GM21576 (cell line): ENCODE measurements around the gene OSBPL9.
"Not testable (repeated sequence)": the region's sequence is repeated elsewhere in the genome, so short reads cannot be mapped to it uniquely, and the experiment has no call there.

Source experiments
- ATAC-seq: cut with Tn5 transposase; IDR thresholded peaks from one replicate; pipeline ENCODE4 v1.9.1; 2021; ENCODE audit warnings: mild to moderate bottlenecking, moderate library complexity; ENCODE audit not compliant: unreplicated experiment

The OSBPL9 gene

DNA sequence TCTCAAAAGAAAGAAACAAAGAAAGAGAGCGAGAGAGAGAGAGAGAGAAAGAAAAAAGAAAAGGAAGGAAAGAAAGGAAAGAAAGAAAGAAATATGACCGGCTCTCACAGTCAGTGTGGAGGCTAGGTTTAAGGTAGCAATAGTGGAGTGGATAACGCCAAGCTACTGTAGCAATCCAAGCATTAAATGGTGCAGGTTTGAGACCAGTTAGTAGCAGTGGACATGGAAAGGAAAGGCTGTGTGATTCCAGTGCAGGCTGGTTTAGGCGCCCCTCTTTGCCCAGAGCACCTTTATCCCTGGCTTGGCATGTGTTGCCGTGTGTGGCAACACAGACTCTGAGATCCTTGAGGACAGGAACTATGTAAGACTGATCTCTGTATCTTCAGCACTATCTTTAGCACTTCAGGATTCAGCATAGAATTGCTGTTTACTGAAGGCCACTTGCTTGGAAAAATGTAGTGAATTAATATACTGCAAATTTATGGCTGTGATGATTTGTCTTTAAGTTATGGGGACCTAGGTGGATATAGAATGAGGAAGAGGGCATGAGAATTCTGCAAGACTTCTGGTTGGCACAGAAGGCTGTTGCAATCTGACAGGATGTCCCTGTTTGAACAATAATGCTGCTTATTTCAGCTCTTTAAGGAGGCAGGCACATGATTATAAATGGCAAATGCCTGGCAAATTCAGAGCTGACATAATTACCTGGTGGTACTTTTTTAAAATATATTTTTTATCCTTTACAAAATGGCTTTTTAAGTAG, 10.8 kb upstream of the OSBPL9 start:
- ATAC-seq, result no peak

DNA sequence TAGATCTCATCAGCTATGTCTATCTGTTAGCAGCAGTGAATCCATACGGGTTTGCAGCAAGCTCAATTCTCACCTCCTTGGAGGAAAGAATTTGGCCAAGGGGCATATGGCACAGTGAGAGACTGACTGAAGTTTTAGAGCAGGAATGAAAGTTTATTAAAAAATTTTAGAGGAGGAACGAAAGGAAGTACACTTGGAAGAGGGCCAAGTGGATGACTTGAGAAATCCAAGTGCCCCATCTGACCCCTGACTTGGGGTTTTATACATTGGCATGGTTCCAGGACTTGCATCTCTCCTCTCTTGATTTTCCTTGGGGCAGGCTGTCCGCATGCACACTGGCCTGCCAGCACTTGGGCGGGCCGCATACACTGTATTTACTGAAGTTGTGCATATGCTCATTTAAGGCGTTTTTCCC, 9.2 kb upstream of the OSBPL9 start:
- ATAC-seq, result no peak

DNA sequence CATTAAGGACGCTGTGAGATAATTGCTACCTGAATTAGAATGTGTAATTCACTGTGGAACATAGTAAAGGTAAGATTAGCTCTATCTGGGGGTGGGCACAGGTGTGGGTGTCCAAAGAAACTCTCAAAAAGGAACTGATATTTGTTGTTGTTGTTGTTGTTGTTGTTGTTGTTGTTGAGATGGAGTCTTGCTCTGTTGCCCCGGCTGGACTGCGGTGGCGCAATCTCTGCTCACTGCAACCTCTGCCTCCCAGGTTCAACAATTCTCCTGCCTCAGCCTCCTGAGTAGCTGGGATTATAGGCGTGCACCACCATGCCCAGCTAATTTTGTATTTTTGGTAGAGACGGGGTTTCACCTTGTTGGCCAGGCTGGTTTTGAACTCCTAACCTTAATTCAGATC, 6.8 kb upstream of the OSBPL9 start:
- ATAC-seq, result not testable (repeated sequence)

DNA sequence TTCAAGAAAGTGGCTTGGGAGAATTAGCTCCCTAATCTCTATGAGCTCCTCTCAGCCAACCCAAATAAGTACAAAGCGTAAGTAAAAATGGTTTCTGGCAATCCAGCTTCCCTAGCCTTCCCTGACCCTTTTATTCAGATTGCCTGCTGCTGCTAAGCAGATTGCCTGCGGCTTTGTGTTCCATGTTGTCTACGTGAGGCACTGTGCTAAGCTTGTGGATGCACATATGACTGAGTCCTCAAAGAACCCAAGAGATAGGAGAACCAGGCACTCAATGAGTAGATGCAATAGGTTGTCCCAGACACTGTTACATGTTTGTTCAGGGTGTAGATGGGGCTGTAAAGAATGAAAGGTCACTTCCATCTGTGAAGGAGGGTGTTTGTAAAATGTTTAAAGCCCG, 6.3 kb upstream of the OSBPL9 start:
- no peak for ATAC-seq

DNA sequence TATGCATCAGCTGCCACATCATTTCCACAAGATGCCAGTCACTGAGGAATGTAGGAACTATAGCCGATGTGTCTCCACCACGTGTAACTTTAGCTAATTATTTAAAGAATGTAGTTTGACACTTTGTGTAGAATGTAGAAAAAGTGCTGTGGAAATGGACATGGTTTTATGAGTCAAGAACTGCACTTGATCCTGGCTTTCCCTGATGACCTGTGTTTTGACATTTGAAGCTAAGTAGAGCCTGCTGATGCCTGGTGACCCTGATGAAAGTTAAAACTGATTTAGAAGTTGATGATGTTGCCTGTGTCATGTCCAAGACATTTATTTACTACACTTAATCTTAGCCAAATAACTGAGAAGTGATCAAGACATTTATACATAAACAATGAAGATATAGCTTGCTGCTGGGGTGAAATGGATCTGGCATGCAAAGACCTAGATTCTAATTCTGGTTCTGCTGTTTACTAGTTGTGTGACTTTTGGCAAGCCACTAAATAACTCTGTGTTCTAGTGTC, 4.4 kb upstream of the OSBPL9 start:
- no peak for ATAC-seq

DNA sequence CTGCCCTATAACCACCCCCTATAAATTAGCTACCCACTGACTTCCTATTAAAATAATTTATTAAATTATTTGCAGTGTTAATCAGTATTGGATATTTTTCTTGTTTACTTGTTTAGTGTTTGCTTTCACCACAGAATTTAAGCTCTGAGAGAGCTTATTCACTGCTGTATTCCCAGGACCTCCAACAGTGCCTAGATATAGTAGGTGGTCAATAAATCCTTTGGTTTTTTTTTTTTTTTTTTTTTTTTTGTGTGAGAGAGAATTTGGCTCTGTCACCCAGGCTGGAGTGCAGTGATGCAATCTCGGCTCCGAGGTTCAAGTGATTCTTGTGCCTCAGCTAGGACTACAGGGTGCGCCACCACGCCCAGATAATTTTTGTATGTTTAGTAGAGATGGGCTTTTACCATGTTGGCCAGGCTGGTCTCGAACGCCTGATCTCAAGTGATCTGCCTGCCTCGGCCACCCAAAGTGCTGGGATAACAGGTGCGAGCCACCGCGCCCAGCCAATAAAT, 1.1 kb upstream of the OSBPL9 start:
- no peak for ATAC-seq

DNA sequence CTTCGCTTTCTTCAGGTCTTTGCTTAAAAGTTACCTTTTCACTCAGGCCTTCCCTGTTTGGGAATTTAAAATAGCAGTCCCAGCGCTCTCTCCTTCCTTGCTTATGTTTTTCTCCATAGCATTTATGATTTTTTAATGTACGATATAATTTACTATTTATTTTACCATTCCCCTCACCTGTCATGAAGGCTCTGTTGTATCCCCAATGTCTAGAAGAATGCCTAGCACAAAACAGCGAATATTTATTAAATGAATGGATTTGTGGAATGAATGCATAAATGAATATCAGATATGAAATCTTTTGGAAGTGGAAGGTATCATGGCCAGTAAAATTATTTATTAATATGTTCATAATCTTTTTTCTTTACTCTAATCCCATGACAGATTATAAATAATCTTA, 402 bp upstream of the OSBPL9 start:
- ATAC-seq, result no peak

DNA sequence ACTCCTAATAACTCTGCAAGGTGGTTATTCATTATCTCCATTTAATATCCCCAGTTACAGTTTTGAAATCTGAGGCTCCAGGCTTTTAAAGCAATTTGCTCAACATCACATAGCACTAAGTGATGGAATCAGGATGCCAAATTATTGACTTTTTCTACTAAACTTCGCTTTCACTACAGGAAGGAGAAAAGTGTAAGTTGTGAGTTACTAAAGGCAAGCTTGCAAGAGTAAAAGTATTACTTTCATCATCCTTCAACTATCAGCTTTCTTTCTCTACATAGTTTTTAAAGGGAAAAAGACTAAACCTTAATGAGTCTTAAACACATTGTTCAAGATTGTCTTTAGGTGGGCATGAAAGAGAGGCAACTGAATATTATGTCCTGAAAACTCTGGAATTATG, 1.8 kb downstream of the OSBPL9 start:
- ATAC-seq, result no peak

DNA sequence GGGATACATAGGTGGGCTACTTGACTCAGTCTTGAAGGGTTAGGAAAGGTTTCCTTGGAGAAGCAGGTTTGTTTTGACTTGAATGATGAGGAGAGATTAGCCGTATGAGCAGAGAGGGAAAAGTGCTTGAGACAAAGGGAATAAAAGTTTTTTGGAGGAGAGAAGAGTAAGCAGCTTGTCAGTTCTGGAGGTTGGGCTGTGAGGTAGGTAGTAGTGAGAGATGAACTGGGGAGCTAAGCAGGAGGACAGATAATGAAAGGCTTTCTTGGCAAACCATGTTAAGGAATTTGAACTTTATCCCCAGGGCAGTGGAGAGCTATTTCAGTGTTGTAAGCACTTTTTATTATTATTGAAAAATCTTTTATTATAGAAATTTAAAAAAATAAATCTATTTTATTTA, 3.6 kb downstream of the OSBPL9 start:
- no peak for ATAC-seq

DNA sequence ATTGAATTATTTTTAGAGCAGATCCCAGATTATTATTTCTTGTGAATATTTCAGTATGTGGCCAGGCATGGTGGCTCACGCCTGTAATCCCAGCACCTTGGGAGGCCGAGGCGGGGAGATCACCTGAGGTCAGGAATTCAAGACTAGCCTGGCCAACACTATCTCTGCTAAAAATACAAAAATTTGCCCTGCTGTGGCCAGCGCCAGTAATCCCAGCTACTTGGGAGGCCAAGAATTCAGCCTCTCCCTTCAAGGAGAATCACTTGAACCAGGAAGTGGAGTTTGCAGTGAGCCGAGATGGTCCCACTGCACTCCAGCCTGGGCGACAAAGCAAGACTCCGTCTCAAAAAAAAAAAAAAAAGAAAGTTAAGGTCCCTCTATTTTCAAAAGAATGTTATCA, 4.3 kb downstream of the OSBPL9 start:
- ATAC-seq, result no peak

DNA sequence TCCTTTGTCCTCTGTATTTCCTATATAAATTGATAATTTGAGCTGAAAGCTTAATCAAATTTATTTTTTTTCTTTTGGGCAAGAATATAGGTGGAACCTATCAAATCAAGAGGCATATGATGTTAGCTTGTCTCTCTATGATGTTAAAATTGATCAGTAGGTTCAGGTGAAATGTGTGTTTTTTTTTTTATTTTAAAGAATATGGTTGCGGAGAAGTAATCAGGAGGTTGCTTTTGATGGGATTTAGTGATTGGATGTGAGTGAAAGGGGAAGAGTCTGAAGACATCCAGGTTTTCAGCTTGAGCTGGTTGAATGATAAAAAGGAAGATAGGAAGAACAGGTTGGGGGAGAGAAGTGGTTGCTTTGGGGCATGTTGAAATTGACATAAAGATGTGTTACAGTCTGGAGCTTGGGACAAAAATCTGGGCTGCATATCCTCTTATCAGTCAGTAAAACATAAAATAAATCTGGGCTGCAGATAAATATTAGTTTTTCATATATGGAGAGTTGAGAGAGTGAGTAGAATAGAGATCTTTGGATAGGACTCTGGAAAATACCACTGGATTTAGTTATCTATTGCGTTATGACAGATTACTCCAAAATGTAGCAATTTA, 5.1 kb downstream of the OSBPL9 start:
- no peak for ATAC-seq

DNA sequence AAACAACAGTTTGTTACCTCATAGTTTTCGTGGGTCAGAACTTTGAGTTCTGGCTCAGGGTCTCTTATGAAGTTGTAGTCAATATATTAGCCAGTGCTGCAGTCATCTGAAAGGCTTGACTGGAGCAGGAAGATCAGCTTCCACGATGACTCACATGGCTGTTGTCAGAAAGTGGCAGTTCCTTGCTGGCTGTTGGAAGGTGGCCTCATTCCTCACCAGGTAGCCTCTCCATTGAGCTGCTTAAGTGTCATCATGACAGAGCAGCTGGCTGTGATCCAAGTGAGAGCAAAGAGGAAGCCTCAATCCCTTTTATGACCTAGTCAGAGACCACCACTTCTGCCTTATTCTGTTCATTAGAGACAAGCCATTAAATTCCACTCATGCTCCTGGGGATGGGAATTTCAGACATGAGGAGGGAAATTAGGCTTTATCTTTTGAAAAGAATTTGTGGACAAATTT, 5.6 kb downstream of the OSBPL9 start:
- no peak for ATAC-seq

DNA sequence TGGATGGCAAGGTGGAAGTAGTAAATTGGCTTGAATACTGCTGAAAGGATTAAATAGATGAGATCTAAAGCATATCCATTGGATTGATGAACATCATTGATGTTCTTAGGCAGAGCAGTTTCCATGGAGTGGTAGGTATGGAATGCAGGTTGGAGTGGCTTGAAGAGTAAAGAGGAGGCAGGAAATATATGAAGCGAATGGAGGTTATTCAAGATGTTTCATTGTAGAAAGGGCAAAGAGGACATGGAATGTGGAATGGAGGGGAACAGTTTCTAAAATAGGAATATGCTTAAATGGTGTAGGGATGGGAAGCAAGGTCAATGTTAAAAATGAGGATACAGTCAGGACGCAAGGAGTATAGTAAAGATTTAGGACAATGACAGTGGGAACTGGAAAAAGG, 6.1 kb downstream of the OSBPL9 start:
- ATAC-seq, result no peak

DNA sequence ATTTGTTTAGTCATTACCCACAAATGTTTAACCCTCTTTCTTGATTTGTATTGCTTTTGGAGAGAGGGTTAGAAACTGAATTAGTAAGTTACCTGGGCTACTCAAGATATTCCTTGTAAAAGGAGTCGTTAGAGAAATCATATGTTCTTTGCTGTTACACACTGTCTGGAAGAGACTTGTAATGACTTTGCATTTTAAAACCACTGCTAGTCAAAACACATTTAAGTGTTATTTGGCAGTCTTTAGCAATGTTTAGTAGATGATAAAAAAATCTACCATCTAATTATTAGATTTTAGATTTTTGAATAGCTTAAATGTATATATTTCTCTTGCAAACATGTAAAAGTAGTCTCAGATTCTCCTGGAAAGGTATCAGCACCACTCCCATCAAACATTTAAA, 6.6 kb downstream of the OSBPL9 start:
- no peak for ATAC-seq

DNA sequence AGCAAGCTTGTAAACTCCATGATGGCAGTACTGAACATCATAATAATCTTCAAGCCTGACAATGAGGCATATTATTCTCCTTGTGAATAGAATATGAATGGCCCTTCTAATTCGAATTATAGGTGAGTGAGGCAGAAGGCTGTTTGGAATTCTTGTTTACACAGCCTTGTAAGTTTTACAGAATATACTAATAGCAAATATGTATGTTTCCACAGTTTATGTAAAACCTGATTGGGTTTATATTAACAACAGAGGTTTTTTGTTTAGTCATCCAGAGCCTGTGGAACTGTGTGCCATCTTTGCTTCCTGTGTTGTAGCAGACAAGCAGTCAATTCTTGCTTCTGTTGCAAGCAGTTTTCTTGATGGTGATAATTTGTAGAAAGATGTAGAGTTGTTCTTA, 8.0 kb downstream of the OSBPL9 start:
- no peak for ATAC-seq

DNA sequence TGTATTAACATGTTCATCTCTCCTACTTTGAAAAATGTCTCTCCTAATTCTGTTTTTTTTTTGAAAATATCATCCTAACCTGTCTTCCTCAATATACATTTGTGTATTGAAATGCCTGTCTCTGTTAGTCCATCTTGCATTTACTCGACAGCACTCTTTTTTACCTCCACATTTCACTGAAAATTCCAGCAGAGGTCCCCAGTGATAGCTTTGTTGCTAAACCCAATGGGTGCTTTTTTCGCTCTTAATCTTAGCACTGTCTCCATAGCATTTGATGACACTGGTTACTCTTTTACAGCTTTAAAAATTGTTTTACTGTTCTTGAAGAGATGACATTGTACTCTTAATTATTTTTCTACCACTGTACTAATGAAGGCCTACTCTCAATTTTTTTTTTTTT, 10.8 kb downstream of the OSBPL9 start:
- no peak for ATAC-seq

DNA sequence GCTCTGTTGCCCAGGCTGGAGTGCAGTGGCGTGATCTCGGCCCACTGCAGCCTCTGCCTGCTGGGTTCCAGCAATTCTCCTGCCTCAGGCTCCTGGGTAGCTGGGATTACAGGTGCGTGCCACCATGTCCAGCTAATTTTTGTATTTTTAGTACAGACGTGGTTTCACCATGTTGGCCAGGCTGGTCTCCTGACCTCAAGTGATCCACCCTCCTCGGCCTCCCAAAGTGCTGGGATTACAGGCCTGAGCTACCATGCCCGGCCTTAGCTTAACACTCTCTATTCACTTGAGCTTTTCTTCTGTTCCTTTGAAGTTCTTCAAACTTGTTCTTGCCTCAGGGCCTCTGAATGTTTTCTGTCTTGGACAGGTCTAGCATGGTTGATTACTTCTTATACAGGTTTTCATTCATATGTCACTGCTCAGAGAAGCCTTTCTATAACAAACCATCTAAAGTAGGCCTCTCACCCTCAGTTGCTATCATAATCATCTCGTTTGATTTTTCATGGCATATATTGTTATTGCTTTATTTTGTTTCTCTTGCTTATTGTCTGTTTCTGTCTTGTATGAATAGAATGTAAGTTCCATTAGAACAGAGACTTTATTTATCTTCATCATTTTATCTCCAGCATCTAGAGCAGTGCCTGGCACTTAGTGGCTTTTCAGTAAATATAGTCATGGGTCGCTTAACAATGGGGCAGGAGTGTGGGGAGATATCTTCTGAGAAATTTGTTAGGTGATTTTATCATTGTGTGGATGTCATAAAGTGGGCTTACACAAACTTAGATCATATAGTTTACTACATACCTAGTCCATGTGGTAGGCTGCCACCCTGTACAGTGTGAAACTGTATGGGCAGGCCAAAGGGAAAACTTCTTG, 12.1 kb downstream of the OSBPL9 start:
- ATAC-seq, result no peak

DNA sequence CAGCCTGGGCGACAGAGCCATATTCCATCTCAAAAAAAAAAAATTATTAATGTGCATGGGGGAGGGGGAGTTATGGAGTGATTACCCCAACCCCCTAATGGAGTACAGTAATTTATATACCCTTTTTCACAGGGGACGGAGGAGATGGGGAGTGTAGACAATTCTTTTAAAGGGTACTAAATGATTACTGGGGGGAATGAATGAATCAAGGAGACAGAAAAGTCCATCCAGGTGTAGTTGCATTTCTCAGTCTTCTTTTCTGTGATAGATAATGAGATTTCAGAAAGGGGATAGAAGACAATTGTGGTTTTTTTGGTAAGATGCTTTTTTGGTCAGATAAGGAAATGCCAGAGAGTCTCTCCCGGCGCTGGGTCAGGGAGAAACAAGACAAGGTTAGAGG, 13.0 kb downstream of the OSBPL9 start:
- ATAC-seq, result no peak

DNA sequence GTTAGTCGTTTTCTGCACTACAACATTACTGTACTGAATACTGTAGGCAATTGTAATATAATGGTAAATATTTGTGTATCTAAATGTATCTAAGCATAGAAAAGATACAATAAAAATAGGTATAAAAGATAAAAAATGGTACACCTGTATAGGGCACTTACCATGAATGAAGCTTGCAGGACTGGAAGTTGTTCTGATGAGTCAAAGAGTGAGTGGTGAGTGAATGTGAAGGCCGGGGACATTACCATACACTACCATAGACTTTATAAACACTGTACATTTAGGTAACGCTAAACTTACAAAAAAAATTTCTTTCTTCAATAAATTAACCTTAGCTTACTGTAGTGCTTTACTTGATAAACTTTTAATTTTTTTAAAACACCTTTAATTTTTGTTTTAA, 13.5 kb downstream of the OSBPL9 start:
- ATAC-seq, result no peak

DNA sequence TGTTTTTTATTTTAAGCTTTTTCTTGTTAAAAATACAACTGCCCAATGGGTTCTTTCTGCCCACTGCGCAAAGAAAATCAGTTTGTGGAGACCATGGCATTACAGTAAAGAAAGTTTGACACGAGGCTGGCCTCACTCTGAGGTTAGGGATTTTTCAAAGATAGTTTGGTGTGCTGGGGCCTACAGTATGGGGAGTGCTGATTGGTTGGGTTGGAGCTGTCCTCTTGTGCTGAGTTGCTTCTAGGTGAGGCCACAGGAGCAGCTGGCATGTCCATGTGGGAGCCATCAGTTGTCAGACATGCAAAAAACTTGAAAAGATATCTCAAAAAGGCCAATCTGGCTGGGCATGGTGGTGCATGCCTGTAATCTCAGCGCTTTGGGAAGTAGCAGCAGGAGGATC, 14.0 kb downstream of the OSBPL9 start:
- ATAC-seq, result no peak

DNA sequence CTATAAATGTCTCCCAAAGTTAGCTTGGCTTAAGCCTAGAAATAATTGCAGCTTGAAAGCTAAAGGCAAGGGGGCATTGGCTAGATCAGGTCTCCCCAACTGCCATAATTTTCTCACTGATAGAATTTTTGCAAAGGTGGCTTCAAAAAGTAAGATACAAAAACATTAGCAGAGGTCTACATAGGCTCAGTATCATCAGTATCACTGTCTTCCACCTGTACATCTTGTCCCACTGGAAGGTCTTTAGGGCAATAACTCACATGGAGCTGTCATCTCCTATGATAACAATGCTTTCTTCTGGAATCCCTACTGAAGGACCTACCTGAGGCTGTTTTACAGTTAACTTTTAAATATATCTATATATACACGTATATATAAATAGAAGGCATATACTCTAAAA, 14.9 kb downstream of the OSBPL9 start:
- no peak for ATAC-seq
